Activated T-cell treated with anti-CD3 and anti-CD28 coated beads, Interleukin-2, amount 50 U/mL, for 24 hours (primary cell): ENCODE data around the gene CCDC40.
A peak's percentile ranks its signal among the peaks of the same experiment; 100 is the strongest.

Source experiments
- DNase-seq: peaks from one replicate; pipeline ENCODE4 v3.0.0-alpha.2; 2020
- H3K27ac Mint-ChIP-seq: 2 replicates; pipeline ENCODE4 v1.8.0; 2020; ENCODE audit warnings: mild to moderate bottlenecking, mixed read lengths
- H3K27me3 Mint-ChIP-seq: 2 replicates; pipeline ENCODE4 v1.8.0; 2020; ENCODE audit warnings: mixed read lengths
- H3K36me3 Mint-ChIP-seq: 2 replicates; pipeline ENCODE4 v1.8.0; 2020; ENCODE audit warnings: low read depth, mixed read lengths
- H3K4me1 Mint-ChIP-seq: 2 replicates; pipeline ENCODE4 v1.8.0; 2020; ENCODE audit warnings: low read depth, mixed read lengths
- H3K4me3 Mint-ChIP-seq: 2 replicates; pipeline ENCODE4 v1.8.0; 2020; ENCODE audit warnings: mild to moderate bottlenecking, moderate library complexity, mixed read lengths
- H3K9me3 Mint-ChIP-seq: 2 replicates; pipeline ENCODE4 v1.8.0; 2020; ENCODE audit warnings: mixed read lengths

The CCDC40 gene

GRCh38 chr17:80110927-80111701 is 74.7 kb downstream of the CCDC40 start:
- DNase-seq = peak; percentile 15
- Mint-ChIP-seq H3K27ac (no peak overlapping the region), H3K27me3 (no peaks in the 10 kb centered on the region), H3K4me1 (no peaks in the 10 kb centered on the region), H3K4me3 (no peak overlapping the region), H3K36me3 (peaks cover 1% of the 10 kb centered on the region), H3K9me3 (peaks cover 3% of the 10 kb centered on the region)

DNA sequence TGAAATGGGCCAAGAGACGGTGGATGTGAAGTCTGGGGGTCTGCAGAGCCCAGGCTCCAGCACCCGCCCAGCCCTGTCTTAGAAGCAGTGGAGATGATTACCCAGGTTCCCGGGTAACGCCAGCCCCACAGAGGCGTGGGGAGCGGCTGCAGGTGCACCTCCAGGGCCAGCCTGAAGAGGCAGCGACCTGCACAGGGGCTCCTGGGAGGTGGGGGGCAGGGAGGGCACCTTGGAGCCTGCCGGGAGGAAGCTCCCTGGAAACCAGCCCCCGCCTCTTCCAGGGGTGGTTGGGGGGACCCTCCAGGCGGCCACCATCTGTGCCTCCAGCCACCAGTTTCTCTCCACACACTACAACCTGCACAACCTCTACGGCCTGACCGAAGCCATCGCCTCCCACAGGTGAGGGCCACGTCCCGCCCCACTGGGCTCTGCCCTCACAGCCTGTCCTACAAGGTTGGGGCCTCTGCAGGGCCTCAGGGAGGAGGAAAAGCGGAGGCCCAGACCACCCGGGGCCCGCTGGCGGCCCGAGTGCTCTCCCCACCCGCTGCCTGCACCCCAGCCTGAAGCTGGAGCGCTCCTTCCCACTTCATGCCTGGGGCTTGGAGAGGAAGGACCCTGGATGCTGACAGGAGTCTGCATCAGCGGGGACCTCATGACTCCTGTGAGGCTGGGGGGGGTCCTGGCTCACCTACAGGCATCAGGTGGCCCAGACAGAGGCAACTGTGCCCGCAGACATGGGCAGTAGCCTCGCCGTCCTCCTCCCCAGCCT is 75.4 kb downstream of the CCDC40 start:
- Mint-ChIP-seq H3K9me3 (peaks cover 3% of the 10 kb centered on the region), H3K4me3 (no peak overlapping the region), H3K27ac (no peak overlapping the region), H3K36me3 (no peaks in the 10 kb centered on the region), H3K27me3 (no peaks in the 10 kb centered on the region), H3K4me1 (no peaks in the 10 kb centered on the region)
- DNase-seq = peak; percentile 16

- Mint-ChIP-seq H3K4me3 (no peak overlapping the region), H3K27me3 (no peaks in the 10 kb centered on the region), H3K4me1 (no peaks in the 10 kb centered on the region), H3K9me3 (peaks cover 3% of the 10 kb centered on the region), H3K36me3 (no peaks in the 10 kb centered on the region), H3K27ac (no peak overlapping the region)
- no peak for DNase-seq
Measured at GRCh38 chr17:80112471-80113032, 76.1 kb downstream of the CCDC40 start.

DNA sequence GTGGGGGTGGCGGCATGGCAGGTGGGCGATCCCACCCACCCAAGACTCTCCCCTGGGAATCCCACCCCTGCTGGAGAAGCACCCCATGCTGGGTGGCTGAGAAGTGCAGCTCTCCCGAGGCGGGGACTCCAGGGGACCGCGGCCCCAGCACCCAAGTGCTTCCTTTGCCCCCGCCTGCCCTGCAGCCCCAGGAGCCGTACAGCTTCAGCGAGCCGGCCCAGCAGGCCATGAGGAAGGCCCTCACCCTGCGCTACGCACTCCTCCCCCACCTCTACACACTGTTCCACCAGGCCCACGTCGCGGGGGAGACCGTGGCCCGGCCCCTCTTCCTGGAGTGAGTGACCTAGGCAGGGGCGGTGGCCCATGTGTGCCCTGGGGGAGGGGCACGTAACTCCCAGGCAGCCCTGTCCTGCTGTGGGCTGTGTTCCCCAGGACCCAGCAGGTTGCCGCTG is 76.6 kb downstream of the CCDC40 start:
- H3K4me3 Mint-ChIP-seq = no peak overlapping the region
- H3K36me3 Mint-ChIP-seq = no peaks in the 10 kb centered on the region
- H3K27me3 Mint-ChIP-seq = no peaks in the 10 kb centered on the region
- H3K27ac Mint-ChIP-seq = no peak overlapping the region
- DNase-seq = no peak
- no peaks in the 10 kb centered on the region for H3K4me1 Mint-ChIP-seq
- H3K9me3 Mint-ChIP-seq = peaks cover 3% of the 10 kb centered on the region

DNA sequence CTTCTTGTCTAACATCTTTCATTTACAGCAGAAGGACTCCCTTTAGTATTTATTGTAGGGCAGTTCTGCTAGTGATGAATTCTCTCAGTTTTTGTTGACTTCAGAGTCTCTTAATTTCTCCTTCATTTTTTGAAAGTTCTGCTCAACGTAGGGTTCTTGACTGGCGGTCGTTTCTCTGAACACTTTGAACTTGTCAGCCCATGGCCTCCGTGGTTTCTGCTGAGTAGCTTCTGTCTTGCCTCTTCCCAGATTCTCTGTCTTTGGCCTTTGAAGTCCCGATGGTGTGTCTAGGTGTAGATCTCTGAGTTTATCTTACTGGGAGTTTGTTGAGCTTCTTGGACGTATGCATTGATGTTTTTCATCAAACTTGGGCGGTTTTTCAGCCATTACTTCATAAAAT is 78.3 kb downstream of the CCDC40 start:
- DNase-seq = no peak
- Mint-ChIP-seq H3K4me1 (no peaks in the 10 kb centered on the region), H3K9me3 (peaks cover 3% of the 10 kb centered on the region), H3K4me3 (no peak overlapping the region), H3K36me3 (peaks cover 2% of the 10 kb centered on the region), H3K27ac (no peak overlapping the region), H3K27me3 (no peaks in the 10 kb centered on the region)

DNA sequence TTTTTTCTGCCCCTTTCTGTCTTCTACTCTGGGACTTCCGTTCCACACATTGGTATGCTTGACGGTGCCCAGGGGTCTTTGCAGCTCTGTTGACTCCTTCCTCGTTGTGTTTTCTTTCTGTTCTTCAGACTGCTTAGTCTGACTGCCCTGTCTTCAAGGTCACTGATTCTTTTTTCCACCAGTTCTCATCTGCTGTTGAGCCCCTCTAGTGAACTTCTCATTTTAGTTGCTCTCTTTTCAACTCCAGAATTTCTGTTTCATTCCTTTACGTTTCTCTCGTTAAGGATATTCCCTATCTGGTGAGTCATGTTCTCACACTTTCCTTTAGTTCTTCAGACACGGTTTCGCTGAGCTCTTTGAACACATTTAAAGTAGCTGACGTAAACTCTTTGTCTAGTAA is 78.7 kb downstream of the CCDC40 start:
- Mint-ChIP-seq H3K9me3 (peaks cover 3% of the 10 kb centered on the region), H3K27me3 (no peaks in the 10 kb centered on the region), H3K4me3 (no peak overlapping the region), H3K27ac (no peak overlapping the region), H3K36me3 (peaks cover 2% of the 10 kb centered on the region), H3K4me1 (no peaks in the 10 kb centered on the region)
- no peak for DNase-seq

DNA sequence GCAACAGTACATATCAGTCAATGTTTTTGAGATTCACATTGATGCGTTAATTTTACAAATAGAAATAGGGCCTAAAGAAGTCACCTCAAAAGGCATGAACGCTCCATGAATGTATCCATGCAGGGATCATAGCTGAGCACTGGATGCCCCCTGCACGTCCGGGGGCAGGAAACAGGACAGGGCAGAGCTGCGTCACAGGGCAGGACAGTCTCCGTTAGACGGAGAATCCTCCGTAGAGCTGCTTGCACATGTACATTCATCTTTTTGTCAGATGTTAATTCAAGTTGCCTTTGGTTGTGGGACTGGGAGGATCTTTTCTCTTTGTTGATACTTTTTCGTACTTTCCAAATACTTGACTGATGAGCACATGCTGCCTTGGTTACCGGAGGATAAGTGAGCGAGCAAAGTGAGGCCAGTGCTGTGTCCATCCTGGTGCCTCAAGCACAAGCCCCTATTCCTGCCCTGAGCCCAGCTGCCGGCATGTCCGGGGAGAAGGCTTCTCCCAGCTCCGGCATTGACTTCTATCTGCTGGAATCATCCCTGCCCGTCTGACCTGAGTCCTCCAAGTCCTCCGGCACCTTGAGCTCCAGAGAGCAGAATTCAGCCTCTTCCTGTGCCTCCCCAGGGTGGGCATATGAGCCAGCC is 80.0 kb downstream of the CCDC40 start:
- no peak overlapping the region for H3K4me3 Mint-ChIP-seq
- no peak overlapping the region for H3K27ac Mint-ChIP-seq
- peaks cover 2% of the 10 kb centered on the region for H3K36me3 Mint-ChIP-seq
- H3K27me3 Mint-ChIP-seq = no peaks in the 10 kb centered on the region
- H3K9me3 Mint-ChIP-seq = peaks cover 3% of the 10 kb centered on the region
- H3K4me1 Mint-ChIP-seq = no peaks in the 10 kb centered on the region
- peak; percentile 6 for DNase-seq

DNA sequence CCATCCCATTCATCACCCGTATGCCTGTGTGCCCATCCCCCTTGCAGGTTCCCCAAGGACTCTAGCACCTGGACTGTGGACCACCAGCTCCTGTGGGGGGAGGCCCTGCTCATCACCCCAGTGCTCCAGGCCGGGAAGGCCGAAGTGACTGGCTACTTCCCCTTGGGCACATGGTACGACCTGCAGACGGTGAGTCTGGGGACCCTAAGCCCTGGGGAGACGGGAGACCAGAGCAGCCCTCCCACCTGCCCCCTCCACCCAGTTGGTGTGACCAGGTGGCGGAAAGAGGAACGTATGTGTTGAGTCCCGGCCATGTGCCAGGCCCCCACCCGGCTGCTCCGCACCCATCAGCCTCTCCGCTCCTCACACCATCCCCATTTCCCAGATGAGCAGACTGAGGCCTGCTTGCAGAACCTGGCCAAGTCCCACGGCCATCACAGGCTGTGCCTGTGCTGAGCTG is 80.5 kb downstream of the CCDC40 start:
- peak; percentile 18 for DNase-seq
- Mint-ChIP-seq H3K27ac (no peak overlapping the region), H3K4me1 (no peaks in the 10 kb centered on the region), H3K36me3 (peaks cover 2% of the 10 kb centered on the region), H3K27me3 (no peaks in the 10 kb centered on the region), H3K4me3 (no peak overlapping the region), H3K9me3 (peaks cover 3% of the 10 kb centered on the region)

DNA sequence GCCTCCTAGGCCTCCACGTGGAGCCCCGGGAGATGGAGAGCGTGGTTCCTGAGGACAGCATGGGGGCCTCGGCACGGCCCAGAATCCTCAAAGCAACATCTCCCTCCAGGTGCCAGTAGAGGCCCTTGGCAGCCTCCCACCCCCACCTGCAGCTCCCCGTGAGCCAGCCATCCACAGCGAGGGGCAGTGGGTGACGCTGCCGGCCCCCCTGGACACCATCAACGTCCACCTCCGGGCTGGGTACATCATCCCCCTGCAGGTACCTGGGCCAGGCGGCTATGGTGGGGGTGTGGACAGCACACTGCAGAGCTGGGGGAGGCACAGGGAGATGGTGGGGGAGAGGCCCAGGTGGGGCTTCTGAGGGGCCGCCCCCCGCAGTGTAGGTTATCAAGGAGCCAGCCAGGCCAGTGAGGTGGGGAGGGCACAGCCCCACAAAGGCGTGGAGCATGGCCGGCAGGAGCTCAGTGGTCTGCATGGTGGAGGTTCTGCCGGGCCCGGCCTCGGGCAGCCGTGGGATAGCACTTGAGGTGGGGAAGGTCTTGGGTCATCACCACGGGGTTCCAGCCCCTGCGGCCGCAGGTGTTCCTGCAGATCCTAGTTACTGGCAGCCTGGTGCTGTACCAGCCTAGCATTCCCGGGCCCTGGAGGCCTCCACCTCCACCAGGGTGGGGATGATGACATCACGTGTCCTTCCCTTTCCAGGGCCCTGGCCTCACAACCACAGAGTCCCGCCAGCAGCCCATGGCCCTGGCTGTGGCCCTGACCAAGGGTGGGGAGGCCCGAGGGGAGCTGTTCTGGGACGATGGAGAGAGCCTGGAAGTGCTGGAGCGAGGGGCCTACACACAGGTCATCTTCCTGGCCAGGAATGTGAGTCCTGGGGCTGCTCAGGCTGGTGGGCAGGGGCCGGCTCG is 81.3 kb downstream of the CCDC40 start:
- Mint-ChIP-seq H3K27me3 (no peaks in the 10 kb centered on the region), H3K4me1 (no peaks in the 10 kb centered on the region), H3K4me3 (no peak overlapping the region), H3K27ac (no peak overlapping the region), H3K36me3 (peaks cover 2% of the 10 kb centered on the region), H3K9me3 (peaks cover 3% of the 10 kb centered on the region)
- DNase-seq = peak; percentile 23

- H3K27ac Mint-ChIP-seq = no peak overlapping the region
- H3K4me3 Mint-ChIP-seq = no peak overlapping the region
- H3K27me3 Mint-ChIP-seq = no peaks in the 10 kb centered on the region
- H3K4me1 Mint-ChIP-seq = no peaks in the 10 kb centered on the region
- peaks cover 3% of the 10 kb centered on the region for H3K9me3 Mint-ChIP-seq
- H3K36me3 Mint-ChIP-seq = peaks cover 2% of the 10 kb centered on the region
- peak; percentile 22 for DNase-seq
Measured at GRCh38 chr17:80118601-80119270, 82.3 kb downstream of the CCDC40 start.

GRCh38 chr17:80119271-80119791 is 82.9 kb downstream of the CCDC40 start:
- H3K9me3 Mint-ChIP-seq = peaks cover 3% of the 10 kb centered on the region
- H3K4me1 Mint-ChIP-seq = no peaks in the 10 kb centered on the region
- no peak overlapping the region for H3K27ac Mint-ChIP-seq
- no peaks in the 10 kb centered on the region for H3K27me3 Mint-ChIP-seq
- peaks cover 2% of the 10 kb centered on the region for H3K36me3 Mint-ChIP-seq
- DNase-seq = peak; percentile 16
- no peak overlapping the region for H3K4me3 Mint-ChIP-seq

GRCh38 chr17:80119839-80120238 is 83.4 kb downstream of the CCDC40 start:
- Mint-ChIP-seq H3K4me3 (no peak overlapping the region), H3K27ac (no peak overlapping the region), H3K36me3 (peaks cover 2% of the 10 kb centered on the region), H3K4me1 (no peaks in the 10 kb centered on the region), H3K27me3 (no peaks in the 10 kb centered on the region), H3K9me3 (peaks cover 3% of the 10 kb centered on the region)
- peak; percentile 17 for DNase-seq

DNA sequence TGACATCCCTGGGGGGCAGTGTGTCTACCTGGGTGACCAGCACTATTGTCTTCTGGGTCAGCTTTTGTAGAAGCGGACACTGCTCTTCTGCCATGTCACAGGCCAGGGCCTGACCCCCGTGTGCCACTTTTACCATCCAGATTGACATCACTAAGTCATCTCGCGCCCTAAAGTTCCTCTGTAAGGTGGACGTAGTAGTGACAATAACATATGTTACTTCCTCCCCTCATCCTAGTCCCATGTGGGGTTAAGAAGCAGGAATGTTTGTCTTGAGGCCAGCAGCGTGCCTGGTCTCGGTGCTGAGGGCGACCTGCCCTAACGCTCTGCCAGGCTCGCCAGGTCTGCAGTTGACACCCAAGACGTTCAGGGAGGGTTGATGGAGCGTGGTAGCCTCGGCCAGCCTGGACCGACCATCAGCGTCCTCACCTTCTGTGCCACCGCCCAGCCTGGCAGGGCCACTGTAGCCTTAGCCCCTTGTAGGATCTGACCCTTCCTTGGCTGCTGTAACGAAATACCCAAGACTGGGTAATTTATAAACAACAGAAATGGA is 85.7 kb downstream of the CCDC40 start:
- Mint-ChIP-seq H3K9me3 (no peaks in the 10 kb centered on the region), H3K27me3 (peaks cover 13% of the 10 kb centered on the region), H3K4me1 (no peaks in the 10 kb centered on the region), H3K36me3 (peaks cover 2% of the 10 kb centered on the region), H3K4me3 (no peak overlapping the region), H3K27ac (no peak overlapping the region)
- peak; percentile 8 for DNase-seq
